Measurements from ENCODE around the gene ST8SIA1.

The ST8SIA1 gene

DNA sequence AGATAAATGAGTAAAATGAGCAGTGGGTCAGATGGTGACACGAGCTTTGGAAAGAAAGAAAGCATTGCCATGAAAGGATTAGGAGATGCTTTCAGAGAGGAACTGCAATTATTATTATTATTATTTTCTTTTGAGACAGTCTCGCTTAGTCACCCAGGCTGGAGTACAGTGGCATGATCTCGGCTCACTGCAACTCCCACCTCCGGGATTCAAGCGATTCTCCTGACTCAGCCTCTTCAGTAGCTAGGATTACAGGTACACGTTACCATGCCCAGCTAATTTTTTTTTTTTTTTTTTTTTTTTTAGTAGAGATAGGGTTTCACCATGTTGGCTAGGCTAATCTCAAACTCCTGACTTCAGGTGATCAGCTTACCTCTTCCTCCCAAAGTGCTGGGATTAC is 77.4 kb downstream of the ST8SIA1 start:
- H3K27ac ChIP-seq (ENCODE audit: low read depth, low read length) = no peak overlapping the region
- H3K9me3 ChIP-seq (ENCODE audit: insufficient read depth, low read length) = no peaks in the 10 kb centered on the region
- H3K9me2 ChIP-seq (replicated peaks; ENCODE audit: insufficient read depth, low read length) = no peaks in the 10 kb centered on the region
- TF ChIP-seq, protein P1, sequence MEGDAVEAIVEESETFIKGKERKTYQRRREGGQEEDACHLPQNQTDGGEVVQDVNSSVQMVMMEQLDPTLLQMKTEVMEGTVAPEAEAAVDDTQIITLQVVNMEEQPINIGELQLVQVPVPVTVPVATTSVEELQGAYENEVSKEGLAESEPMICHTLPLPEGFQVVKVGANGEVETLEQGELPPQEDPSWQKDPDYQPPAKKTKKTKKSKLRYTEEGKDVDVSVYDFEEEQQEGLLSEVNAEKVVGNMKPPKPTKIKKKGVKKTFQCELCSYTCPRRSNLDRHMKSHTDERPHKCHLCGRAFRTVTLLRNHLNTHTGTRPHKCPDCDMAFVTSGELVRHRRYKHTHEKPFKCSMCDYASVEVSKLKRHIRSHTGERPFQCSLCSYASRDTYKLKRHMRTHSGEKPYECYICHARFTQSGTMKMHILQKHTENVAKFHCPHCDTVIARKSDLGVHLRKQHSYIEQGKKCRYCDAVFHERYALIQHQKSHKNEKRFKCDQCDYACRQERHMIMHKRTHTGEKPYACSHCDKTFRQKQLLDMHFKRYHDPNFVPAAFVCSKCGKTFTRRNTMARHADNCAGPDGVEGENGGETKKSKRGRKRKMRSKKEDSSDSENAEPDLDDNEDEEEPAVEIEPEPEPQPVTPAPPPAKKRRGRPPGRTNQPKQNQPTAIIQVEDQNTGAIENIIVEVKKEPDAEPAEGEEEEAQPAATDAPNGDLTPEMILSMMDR (IDR thresholded peaks at IDR 0.05; ENCODE audit: insufficient read depth, low read length, poor library complexity, severe bottlenecking) = no peak
- TF ChIP-seq EZH2phosphoT487 (conservative IDR thresholded peaks at IDR 0.05; ENCODE audit: low read length) = no peak
- H3K4me3 ChIP-seq (ENCODE audit: insufficient read depth, low read length, poor library complexity, severe bottlenecking) = no peak overlapping the region
- no peaks in the 10 kb centered on the region for H4K20me1 ChIP-seq (ENCODE audit: low read depth, low read length)
- no peak overlapping the region for H3K9ac ChIP-seq (ENCODE audit: low read length)
- H3K27me3 ChIP-seq (ENCODE audit: low read length) = no peaks in the 10 kb centered on the region
- H3K36me3 ChIP-seq (ENCODE audit: low read length) = no peaks in the 10 kb centered on the region
- no peaks in the 10 kb centered on the region for H3F3A ChIP-seq (ENCODE audit: insufficient read depth)
- no peak overlapping the region for H2AFZ ChIP-seq (ENCODE audit: low read depth, low read length, severe bottlenecking)
- no peak overlapping the region for H3K4me2 ChIP-seq (ENCODE audit: low read depth, low read length, poor library complexity, severe bottlenecking)
- no peaks in the 10 kb centered on the region for H3K79me2 ChIP-seq (ENCODE audit: insufficient read depth, low read length)

DNA sequence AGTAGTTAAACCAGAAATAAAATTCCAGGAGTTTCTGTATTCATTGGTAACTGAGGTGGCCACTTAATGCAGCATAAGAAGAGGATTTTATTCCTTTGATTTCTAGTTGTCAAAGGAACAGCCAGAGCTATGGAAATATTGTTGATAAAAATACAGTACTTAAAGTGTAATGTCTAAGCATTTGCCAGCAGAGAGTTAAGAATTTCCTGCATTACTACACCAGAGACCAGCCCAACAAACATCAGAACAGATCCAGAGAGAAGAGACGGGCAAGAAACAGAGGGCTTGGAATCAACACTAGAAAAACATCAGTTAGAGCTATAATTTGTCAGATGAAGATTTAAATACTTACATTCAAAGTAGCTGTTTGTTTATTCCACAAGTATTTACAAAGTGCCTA is 77.9 kb downstream of the ST8SIA1 start:
- Histone ChIP-seq H3K4me3 (ENCODE audit: insufficient read depth, low read length, poor library complexity, severe bottlenecking) (no peak overlapping the region), H3K9me3 (ENCODE audit: insufficient read depth, low read length) (no peaks in the 10 kb centered on the region), H2AFZ (ENCODE audit: low read depth, low read length, severe bottlenecking) (no peak overlapping the region), H3K27me3 (ENCODE audit: low read length) (no peaks in the 10 kb centered on the region), H3K9me2 (replicated peaks; ENCODE audit: insufficient read depth, low read length) (no peaks in the 10 kb centered on the region), H3K27ac (ENCODE audit: low read depth, low read length) (no peak overlapping the region), H3F3A (ENCODE audit: insufficient read depth) (no peaks in the 10 kb centered on the region), H3K36me3 (ENCODE audit: low read length) (no peaks in the 10 kb centered on the region), H3K79me2 (ENCODE audit: insufficient read depth, low read length) (no peaks in the 10 kb centered on the region), H3K4me2 (ENCODE audit: low read depth, low read length, poor library complexity, severe bottlenecking) (no peak overlapping the region), H3K9ac (ENCODE audit: low read length) (no peak overlapping the region), H4K20me1 (ENCODE audit: low read depth, low read length) (no peaks in the 10 kb centered on the region)
- no peak for TF ChIP-seq EZH2phosphoT487 (conservative IDR thresholded peaks at IDR 0.05; ENCODE audit: low read length)
- TF ChIP-seq, protein P1 (IDR thresholded peaks at IDR 0.05; ENCODE audit: insufficient read depth, low read length, poor library complexity, severe bottlenecking) = no peak

DNA sequence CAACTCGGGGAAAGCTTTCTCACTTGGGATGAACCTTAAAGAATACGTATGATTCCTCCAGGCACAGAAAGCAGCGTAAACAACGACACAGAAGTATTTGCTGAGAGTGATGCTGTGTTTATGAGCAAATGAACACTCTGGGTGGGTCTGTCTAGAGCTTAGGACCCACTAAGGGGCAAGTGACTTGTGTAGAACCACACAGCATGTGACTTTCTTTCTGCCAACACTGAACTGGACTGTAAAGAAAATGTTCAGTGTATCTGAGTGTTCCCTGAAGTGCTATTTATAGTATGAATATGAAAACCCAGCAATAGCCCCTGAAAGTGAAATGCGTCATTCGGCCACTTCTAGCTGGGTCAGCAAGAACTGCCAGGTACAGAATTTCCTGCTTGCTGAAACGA is 78.5 kb downstream of the ST8SIA1 start:
- Histone ChIP-seq H3K27ac (ENCODE audit: low read depth, low read length) (no peak overlapping the region), H3K36me3 (ENCODE audit: low read length) (no peaks in the 10 kb centered on the region), H3K4me2 (ENCODE audit: low read depth, low read length, poor library complexity, severe bottlenecking) (no peak overlapping the region), H3K9ac (ENCODE audit: low read length) (no peak overlapping the region), H2AFZ (ENCODE audit: low read depth, low read length, severe bottlenecking) (no peak overlapping the region), H3K79me2 (ENCODE audit: insufficient read depth, low read length) (no peaks in the 10 kb centered on the region), H3K9me3 (ENCODE audit: insufficient read depth, low read length) (no peaks in the 10 kb centered on the region), H3K4me3 (ENCODE audit: insufficient read depth, low read length, poor library complexity, severe bottlenecking) (no peak overlapping the region), H3F3A (ENCODE audit: insufficient read depth) (no peaks in the 10 kb centered on the region), H3K27me3 (ENCODE audit: low read length) (no peaks in the 10 kb centered on the region), H4K20me1 (ENCODE audit: low read depth, low read length) (no peaks in the 10 kb centered on the region), H3K9me2 (replicated peaks; ENCODE audit: insufficient read depth, low read length) (no peaks in the 10 kb centered on the region)
- TF ChIP-seq, protein P1 (IDR thresholded peaks at IDR 0.05; ENCODE audit: insufficient read depth, low read length, poor library complexity, severe bottlenecking) = no peak
- no peak for TF ChIP-seq EZH2phosphoT487 (conservative IDR thresholded peaks at IDR 0.05; ENCODE audit: low read length)

All from SU-DHL-6 (cell line).